HG02938 (cell line): ENCODE measurements around the gene CHD6.
A peak's percentile ranks its signal among the peaks of the same experiment; 100 is the strongest.

Experiments
- ATAC-seq: cut with Tn5 transposase; IDR thresholded peaks from one replicate; pipeline ENCODE4 v1.9.1; 2021; ENCODE audit warnings: mild to moderate bottlenecking, moderate library complexity; ENCODE audit not compliant: unreplicated experiment

CHD6 gene

DNA sequence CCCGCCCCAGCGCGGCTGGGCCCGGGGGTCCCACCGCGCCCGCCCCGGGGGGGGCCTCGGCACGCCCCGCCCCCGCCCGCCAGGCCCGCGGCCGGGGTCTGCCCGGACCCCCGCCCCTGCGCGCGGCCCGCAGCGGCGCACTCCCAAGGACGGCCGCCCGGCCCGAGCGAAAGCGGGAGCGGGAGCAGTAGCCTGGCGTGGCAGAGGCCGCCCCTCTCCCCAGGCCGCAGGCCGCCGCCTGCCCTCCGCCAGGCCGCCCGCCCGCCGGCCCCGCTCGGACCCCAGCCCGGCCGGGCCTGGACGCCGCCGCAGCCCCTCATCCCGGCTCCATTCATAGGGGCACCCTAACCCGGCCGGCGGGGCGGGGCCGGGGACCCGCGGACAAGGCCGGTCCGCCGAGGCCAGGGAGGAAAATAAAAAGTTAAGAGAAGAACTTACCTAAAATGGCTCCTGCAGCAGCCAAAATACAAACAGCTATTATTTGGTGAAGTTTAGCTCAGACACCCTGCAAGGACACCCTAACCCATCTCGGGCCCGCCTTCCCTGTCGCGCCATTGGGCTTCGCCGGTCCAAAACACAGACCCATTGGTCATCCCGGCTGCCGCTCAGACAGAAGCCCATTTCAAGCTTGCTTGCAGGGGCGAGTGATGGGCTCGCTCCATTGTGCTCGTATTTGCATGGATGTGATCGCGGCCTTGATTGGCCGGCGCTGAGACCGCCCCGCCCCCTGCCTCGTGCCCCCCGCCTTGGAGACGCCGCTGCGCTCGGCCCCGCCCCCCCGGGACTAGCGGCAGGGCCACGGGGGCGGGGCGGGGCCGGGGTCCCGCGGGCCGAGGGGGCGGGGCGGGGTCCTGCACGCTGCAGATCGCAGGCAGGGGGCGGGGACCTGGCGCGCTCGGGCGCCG is at the start of gene CHD6:
Gene CHD6 (minus strand): TSS at position 476 of the 905 bp plus-strand sequence. CDS start 67,040 bp downstream, outside the sequence.
- peak; percentile 98 for ATAC-seq

DNA sequence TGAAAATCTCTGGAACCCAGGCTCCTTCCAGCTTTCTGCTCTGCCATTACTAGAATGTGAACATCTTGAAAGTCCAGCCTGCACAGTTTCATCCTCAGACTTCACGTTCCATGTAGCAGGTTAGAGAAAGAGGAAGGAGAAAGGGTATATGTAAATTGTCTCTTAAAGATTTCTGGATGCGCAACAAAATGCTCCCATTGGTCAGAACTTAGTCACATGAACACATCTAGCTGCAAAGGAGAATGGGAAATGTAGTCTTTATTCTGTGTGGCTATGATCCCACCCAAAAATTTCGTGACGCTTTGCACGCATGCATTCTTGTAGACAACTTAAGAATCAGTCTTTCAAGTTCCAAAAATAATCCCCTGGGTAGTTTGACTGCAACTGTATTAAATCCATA is 46.4 kb upstream of the CHD6 start:
- ATAC-seq = no peak

- ATAC-seq = no peak
Measured at GRCh38 chr20:41657655-41658054, 39.5 kb upstream of the CHD6 start.

GRCh38 chr20:41655962-41656618 is 37.9 kb upstream of the CHD6 start:
- no peak for ATAC-seq

DNA sequence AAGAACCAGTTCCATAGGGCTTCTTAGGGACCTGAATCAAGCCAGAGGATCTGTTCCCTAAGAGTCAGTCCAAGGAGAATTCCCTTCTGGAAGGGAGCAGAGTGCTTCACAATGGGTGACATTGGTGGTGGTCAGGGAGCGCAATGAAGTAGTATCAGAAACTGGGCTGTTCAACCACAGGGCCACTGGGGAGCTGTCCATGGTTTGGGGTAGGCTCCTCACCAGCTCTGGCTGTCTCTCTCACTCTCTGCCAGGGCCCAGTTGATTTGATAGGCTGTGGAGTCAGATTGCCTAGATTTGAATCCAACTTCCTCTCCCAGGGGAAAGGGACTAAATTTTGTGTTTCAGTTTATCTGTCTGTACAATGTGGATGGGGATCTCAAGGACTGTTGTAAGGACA is 36.7 kb upstream of the CHD6 start:
- no peak for ATAC-seq

- no peak for ATAC-seq
Measured at GRCh38 chr20:41654292-41654691, 36.1 kb upstream of the CHD6 start.

DNA sequence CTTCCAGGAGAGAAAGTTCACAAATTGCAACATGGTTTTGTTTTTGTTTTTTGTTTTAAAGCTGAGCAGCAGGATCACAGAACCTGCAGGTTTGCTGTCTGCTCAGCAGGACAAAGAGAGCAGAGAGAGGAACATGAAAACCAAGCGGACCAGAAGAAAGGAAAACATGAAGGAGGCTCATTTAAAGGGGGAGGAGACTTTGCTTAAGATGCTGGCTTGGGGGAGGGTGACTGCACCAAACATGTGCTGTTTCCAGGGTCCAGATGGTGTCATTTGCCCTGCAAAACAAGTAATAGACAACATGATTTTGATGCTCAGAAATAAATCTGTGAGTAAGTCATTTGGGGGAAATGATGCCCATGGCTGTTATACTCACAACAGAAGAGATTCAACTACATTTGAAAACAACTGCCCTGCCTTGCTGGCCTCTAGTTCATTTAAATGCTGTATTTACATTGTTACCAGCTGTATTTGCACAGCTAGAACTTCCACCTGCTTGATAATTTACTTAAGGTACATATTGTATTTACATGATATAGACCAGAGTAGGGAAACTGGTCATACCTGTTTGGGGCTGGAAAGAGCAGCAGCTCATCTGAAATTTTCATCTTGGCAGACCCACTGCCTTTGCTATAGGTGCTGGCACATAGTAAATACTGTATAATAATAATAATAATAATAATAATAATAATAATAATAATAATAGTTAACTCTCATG is 32.2 kb upstream of the CHD6 start:
- no peak for ATAC-seq

GRCh38 chr20:41649489-41649888 is 31.3 kb upstream of the CHD6 start:
- no peak for ATAC-seq

DNA sequence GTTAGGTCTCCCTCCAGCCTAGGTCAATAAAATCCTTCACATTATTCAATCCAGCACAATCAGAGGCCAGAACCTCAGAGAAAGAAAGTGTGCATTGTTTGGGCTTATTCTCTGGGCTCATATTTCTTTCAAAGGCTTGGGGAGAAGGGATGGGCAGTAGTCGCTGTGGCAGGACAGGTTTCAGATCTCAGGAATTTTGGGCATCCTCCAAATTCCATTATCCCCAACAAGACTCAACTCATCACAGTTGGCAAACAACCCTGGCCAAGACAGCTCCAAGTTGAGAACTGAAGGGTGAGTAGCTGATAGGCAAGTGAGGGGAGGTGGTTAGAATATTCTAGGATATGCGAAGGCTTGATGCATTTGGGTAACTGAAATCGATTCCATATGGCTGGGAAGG is 27.2 kb upstream of the CHD6 start:
- no peak for ATAC-seq

DNA sequence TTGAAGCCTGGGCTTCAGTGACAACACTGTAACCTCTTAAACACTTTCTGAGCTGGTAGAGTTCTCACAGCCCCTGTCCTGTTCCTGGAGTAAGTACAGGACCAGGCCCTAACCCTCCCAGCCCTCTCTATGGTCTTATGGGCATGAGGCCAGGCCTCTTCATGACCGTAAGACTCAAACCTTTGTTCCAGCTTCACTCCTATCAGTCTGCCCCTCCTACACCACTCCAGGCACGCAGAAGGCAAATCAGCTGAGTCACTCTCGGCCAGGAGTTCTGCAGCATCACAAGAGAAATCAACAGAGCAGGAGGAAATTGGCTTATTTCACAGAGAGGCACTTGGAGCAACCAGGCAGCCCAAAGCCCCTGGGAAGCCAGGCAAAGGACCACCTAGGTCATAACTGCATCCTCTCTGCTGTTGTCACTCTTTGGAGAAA is 25.3 kb upstream of the CHD6 start:
- ATAC-seq = no peak

GRCh38 chr20:41639630-41640029 is 21.5 kb upstream of the CHD6 start:
- ATAC-seq = no peak

GRCh38 chr20:41638456-41638855 is 20.3 kb upstream of the CHD6 start:
- ATAC-seq = no peak

GRCh38 chr20:41635158-41635557 is 17.0 kb upstream of the CHD6 start:
- ATAC-seq = no peak

- peak; percentile 64 for ATAC-seq
Measured at GRCh38 chr20:41632896-41633295, 14.7 kb upstream of the CHD6 start.

- ATAC-seq = no peak
Measured at GRCh38 chr20:41631826-41632225, 13.6 kb upstream of the CHD6 start.

DNA sequence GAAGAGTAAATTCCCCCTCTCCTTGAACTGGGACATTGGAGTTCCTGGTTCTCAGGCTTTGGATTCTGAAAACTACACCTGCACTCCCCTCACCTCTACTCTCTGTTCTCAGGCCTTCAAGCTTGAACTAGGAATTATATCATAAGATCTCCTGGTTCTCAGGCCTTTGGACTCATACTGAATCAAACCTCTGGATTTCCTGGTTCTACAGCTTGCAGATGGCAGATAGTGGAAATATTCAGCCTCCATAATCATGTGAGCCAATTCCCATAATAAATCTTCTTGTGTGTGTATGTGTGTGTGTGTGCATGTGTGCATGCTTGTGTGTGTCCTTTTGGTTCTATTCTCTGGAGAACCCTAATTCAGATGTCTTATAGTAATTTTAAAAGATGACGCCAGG is 12.7 kb upstream of the CHD6 start:
- no peak for ATAC-seq

DNA sequence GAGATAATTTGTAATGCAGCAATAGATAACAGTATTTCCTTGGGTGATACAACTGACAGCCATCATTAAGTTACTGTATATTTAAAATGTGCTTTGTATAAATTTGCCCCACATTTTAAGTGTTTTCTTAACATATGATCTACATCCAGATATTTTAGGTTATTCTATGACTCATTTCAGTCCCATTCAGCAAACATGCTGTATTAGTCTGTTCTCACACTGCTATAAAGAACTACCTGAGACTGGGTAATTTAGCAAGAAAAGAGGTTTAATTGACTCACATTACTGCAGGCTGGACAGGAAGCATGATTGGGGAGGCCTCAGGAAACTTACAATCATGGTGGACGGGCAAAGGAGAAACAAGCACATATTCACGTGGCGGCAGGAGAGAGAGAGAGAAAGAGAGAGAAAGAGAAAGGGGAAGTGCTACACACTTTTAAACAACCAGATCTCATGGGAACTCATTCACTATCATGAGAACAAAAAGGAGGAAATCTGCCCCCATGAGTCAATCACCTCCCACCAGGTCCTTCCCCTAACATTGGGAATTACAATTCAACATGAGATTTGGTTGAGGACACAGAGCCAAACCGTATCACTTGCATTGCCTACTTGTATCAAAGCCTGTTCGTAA is 9.6 kb upstream of the CHD6 start:
- no peak for ATAC-seq

GRCh38 chr20:41627001-41627495 is 8.9 kb upstream of the CHD6 start:
- no peak for ATAC-seq

GRCh38 chr20:41623625-41624375 is 5.6 kb upstream of the CHD6 start:
- ATAC-seq = no peak

DNA sequence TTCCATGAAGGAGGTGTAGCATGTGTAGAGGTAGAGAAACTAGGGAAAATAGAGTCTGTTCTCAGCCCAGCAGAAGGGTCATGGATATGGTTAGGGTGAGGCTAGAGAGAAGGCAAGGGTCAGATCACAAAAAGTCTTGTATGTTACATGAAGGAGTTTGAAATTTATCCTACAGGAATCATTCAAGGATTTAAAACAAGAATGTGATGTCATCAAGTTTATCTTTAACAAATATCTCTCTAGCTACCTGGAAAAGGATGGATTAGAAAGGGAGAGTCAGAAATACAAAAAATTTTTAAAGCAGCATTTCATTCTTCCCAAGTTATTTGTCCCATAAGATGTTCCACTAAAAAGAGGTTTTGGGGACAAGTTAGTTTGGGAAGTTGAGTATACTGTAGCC is 4.4 kb upstream of the CHD6 start:
- ATAC-seq = no peak
